Esophagus muscularis mucosa (tissue), 4 donors: Measurements from ENCODE around the gene SLC17A7.

Experiments used
- EP300 ChIP-seq: sonication (generic); formaldehyde crosslinking; IDR thresholded peaks from one replicate; pipeline ENCODE4 v1.6.1; 2017; ENCODE audit warnings: antibody characterized with exemption
- POLR2A ChIP-seq: fragments of 450-650 bp; IDR thresholded peaks from one replicate; pipeline ENCODE4 v1.6.1; 2017; ENCODE audit warnings: antibody characterized with exemption, moderate library complexity, mild to moderate bottlenecking, low read depth
- POLR2AphosphoS5 ChIP-seq, 2 donors: sonication (generic); formaldehyde crosslinking; IDR thresholded peaks; one replicate each; pipeline ENCODE4 v1.6.1; 2017; ENCODE audit warnings: antibody characterized with exemption in 2 of 2
- TF ChIP-seq, protein P1 (sequence below), 3 experiments: fragments of 200-600 bp in 2 of 3; fragments of 450-650 bp in 1 of 3; sonication (generic) in 2 of 3; IDR thresholded peaks; one replicate each; pipeline ENCODE4 v1.5.1; 2017 to 2019; ENCODE audit warnings: antibody characterized with exemption in 3 of 3, mild to moderate bottlenecking in 2 of 3, moderate library complexity in 1 of 3

DNA sequence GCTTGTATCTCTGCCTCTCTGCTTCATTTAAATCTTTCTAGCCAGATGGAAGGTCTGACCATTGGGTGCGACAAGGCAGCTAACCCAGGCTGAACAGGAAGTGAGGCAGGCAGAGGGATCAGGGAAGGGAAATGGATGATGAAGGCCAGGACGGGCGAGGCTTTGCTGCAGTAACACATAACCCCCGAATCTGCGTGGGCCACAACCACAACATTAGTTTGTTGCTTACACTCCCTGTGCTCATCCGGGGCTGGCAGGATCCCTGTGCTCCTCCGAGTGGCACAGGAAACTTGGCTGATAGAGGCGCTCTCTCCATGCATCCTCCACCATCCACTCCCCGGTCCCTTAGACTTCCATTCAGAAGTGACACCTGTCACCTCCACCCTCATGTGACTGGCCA lies 31.6 kb upstream of the SLC17A7 start:
- TF ChIP-seq POLR2AphosphoS5 (IDR thresholded peaks at IDR 0.05), result no peak
- no peak for TF ChIP-seq EP300
- TF ChIP-seq, protein P1, sequence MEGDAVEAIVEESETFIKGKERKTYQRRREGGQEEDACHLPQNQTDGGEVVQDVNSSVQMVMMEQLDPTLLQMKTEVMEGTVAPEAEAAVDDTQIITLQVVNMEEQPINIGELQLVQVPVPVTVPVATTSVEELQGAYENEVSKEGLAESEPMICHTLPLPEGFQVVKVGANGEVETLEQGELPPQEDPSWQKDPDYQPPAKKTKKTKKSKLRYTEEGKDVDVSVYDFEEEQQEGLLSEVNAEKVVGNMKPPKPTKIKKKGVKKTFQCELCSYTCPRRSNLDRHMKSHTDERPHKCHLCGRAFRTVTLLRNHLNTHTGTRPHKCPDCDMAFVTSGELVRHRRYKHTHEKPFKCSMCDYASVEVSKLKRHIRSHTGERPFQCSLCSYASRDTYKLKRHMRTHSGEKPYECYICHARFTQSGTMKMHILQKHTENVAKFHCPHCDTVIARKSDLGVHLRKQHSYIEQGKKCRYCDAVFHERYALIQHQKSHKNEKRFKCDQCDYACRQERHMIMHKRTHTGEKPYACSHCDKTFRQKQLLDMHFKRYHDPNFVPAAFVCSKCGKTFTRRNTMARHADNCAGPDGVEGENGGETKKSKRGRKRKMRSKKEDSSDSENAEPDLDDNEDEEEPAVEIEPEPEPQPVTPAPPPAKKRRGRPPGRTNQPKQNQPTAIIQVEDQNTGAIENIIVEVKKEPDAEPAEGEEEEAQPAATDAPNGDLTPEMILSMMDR (IDR thresholded peaks at IDR 0.05), result no peak
- TF ChIP-seq POLR2A, result no peak
